Esophagus (tissue), 2 donors: ENCODE measurements around the gene EPHA2. TPM values are rescaled to one million over a fixed set of nuclear protein-coding genes. Genes with fewer than 3 reads are reported as not detected.

Experiments used
- H3K27ac ChIP-seq, 2 donors: one replicate each; pipeline ENCODE4 v1.5.1; 2013; ENCODE audit warnings: low read depth in 2 of 2, mild to moderate bottlenecking in 2 of 2, inconsistent platforms in 1 of 2, low read length in 1 of 2, moderate library complexity in 1 of 2
- H3K27me3 ChIP-seq, 2 donors: one replicate each; pipeline ENCODE4 v1.6.1; 2013; ENCODE audit warnings: low read length in 2 of 2, control low read depth in 1 of 2, mild to moderate bottlenecking in 1 of 2; ENCODE audit not compliant: insufficient read depth in 2 of 2, control insufficient read depth in 1 of 2
- H3K36me3 ChIP-seq, 2 donors: one replicate each; pipeline ENCODE4 v1.6.1; 2013; ENCODE audit warnings: low read length in 1 of 2; ENCODE audit not compliant: control insufficient read depth in 2 of 2, insufficient read depth in 2 of 2
- H3K4me1 ChIP-seq, 2 donors: one replicate each; pipeline ENCODE4 v1.6.1; 2013; ENCODE audit warnings: low read length in 1 of 2; ENCODE audit not compliant: control insufficient read depth in 2 of 2, insufficient read depth in 2 of 2
- H3K4me3 ChIP-seq, 2 donors: one replicate each; pipeline ENCODE4 v1.5.1; 2013; ENCODE audit warnings: low read length in 2 of 2, mild to moderate bottlenecking in 2 of 2, low read depth in 1 of 2, moderate library complexity in 1 of 2
- H3K9me3 ChIP-seq, 2 donors: one replicate each; pipeline ENCODE4 v1.6.1; 2013; ENCODE audit warnings: mild to moderate bottlenecking in 2 of 2, low read depth in 1 of 2, low read length in 1 of 2, moderate library complexity in 1 of 2; ENCODE audit not compliant: control insufficient read depth in 2 of 2, insufficient read depth in 1 of 2
- WGBS, 2 donors: extraction: QIAGEN DNeasy Blood & Tissue Kit; methylation state at CpG; one replicate each; pipeline ENCODE4 v1.1.7; 2013; 5-methylcytosine and 5-hydroxymethylcytosine counted together
- polyA plus RNA-seq, 2 donors: library from polyadenylated mRNA; stranded (reverse); fragments of 200-250 nt; gene quantifications; one replicate each; pipeline ENCODE4 v1.2.3, GENCODE V29; 2013
- donor health status: healthy with polysubstance abuse.
- donor health status: Bipolar disorder and iron deficiency.

The EPHA2 gene
- polyA plus RNA-seq, result 100 to 1,000 TPM; 111 to 133 TPM

DNA sequence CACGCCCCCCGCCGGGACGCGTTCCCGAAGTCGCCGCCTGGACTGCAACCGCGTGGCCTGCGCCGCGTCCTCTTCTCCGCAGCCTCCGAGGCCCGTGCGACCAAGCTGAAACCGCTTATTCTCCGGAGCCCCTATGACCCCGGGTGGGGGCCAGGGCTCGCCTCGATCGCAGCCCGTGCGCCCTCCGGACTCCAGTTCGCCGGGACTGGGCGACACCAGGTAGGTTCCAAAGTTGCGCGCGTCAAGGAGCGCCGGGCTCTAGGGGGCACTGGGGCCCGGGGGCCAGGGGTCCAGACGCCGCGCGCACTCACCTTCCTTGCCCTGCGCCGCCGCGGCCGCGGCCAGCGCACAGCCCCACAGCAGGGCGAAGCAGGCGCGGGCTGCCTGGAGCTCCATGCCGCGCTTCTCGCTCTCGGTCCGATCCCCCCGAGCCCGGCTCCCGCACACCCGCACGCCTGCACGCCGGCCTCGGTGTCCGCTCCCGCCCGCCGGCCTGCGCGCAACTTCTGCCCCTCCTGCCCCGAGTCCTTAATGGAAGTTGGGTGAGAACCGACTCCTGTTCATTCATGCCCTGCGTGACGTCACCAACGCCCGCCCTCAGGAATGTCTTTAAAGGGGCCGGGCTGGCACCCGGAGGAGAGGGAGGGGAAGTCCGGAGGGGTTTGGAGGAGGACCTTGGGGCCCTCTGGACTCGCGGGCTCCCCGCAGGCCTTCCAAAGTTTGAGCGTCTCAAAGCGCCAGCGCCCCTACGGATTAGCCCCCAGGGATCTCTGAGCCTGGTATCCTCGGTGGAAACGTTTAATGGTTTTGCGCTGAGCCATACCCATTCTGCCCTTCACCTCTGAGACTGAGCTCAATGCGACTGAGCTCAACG, at the start of gene EPHA2:
TSS of gene EPHA2 (minus strand) at position 533 of the 874 bp plus-strand sequence. CDS start at position 396, 137 bp downstream.
- Histone ChIP-seq H3K9me3 (no peaks in the 10 kb centered on the region), H3K36me3 (peaks cover 0 to 6% of the 10 kb centered on the region in 2 donors), H3K4me3 (peak within 1 kb of the TSS; percentile 72 to 83), H3K4me1 (peaks cover 8 to 17% of the 10 kb centered on the region in 2 donors), H3K27me3 (no peaks in the 10 kb centered on the region), H3K27ac (peak within 1 kb of the TSS; percentile 88 to 94)
- WGBS, 2 donors, result 4 to 7% methylated on average over 75 to 89 of the region's 89 CpGs

DNA sequence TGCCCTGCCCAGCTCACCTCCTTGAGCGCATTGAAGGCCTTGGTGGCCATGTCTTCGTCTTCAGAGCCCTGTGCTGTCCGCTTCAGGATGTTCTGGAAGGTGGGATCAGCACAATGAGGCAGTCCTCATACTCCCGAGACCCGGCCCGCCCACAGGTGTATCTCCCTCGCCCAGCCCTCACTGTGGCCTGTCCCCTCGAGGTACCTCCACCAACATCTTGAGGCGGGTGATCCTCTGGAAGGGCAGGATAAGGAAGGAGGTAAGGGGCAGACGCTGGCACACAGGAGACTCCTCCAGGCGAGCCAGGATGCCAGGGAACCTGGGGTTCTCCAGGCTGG, 49.4 kb upstream of the EPHA2 start:
- Histone ChIP-seq H3K27me3 (no peaks in the 10 kb centered on the region), H3K9me3 (peaks cover 0 to 2% of the 10 kb centered on the region in 2 donors), H3K4me1 (peaks cover 3 to 29% of the 10 kb centered on the region in 2 donors), H3K36me3 (peaks cover 0 to 11% of the 10 kb centered on the region in 2 donors), H3K4me3 (no peak overlapping the region), H3K27ac (peak overlapping the region in 1 of 2 donors; percentile 25)
- WGBS, 2 donors, result 88 to 95% methylated on average over 11 of the region's 11 CpGs

DNA sequence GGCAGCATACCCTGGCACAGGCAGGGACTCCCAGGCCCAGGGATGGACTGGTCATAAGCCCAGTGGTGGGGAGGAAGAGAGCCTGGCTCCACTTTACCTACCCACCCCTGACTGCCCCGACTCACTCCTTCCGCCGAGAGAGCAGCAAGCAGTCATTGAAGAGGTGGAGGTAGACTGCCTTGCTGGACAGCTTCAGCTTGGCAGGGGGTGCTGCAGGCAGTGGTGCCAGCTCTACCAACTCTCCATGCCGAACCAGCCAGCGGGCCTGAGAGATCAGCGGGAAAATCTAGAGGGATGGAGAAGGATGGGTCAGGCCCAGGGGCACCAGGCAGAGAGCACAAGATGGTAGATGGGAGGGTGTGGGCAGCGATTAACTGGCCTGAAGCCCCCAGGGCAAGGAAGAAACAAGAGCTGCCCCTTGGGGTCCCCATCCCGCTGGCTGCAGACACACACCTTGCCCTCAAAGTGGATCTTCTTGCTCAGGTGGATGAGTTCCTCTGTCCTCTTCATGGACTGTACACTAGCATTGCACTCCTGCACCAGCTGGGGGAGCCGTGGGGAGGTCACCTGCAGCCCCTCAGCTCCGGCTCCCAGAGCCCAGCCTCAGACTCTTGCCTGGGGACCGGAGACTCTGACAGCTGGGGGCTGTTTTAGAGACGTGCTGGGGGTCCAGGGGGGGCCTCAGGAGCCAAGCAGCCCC, 48.9 kb upstream of the EPHA2 start:
- Histone ChIP-seq H3K27ac (peak overlapping the region in 1 of 2 donors; percentile 25), H3K36me3 (peaks cover 0 to 11% of the 10 kb centered on the region in 2 donors)
- WGBS, 2 donors, result 84 to 85% methylated on average over 12 of the region's 12 CpGs

DNA sequence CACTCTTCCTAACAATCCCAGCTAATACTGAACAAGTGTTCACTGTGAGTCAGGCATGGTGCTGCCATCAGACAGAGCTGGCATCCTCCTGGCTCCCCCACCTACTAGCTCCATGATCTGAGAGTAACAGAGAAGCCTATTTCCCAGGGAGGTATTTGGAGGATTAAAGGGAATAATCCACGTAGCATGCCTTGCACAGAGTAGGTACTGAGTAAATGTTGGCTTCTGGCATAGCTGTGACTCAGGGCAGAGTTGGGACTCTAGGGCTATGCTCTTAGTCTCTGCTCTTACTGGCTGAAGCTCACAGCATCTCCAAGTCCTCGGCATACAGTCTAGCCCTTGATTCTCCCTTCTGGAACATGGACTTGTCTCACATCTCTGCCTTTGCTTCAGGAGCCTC, 48.3 kb upstream of the EPHA2 start:
- 86 to 87% methylated on average over 2 of the region's 2 CpGs for WGBS, 2 donors
- Histone ChIP-seq H3K36me3 (peaks cover 0 to 13% of the 10 kb centered on the region in 2 donors), H3K9me3 (peaks cover 0 to 2% of the 10 kb centered on the region in 2 donors), H3K4me3 (no peak overlapping the region), H3K4me1 (peaks cover 3 to 26% of the 10 kb centered on the region in 2 donors), H3K27ac (no peak overlapping the region), H3K27me3 (no peaks in the 10 kb centered on the region)

More for the DNA sequence above, 48.9 kb upstream of the EPHA2 start:
- Histone ChIP-seq H3K4me3 (no peak overlapping the region), H3K4me1 (peaks cover 3 to 27% of the 10 kb centered on the region in 2 donors), H3K27me3 (no peaks in the 10 kb centered on the region), H3K9me3 (peaks cover 0 to 2% of the 10 kb centered on the region in 2 donors)

DNA sequence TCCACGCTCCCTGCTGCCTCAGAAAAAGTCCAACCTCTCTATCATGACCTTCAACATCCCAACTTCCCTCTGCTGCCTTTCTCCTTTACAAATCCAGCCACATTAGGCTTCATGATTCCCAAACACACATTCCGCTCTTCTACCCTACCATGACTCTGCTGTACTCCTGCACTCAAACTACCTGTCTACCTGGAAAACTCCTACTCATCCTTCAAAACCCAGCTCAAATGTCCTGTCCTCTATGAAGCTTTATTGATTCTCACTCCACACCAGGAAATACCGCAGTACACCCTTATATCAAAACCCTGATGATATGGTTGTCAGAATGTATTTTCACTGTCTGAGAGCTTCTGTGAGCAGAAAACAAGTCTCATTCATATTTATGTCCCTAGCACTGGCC, 47.7 kb upstream of the EPHA2 start:
- Histone ChIP-seq H3K9me3 (peaks cover 0 to 2% of the 10 kb centered on the region in 2 donors), H3K4me3 (no peak overlapping the region), H3K27ac (no peak overlapping the region), H3K4me1 (peaks cover 3 to 24% of the 10 kb centered on the region in 2 donors), H3K27me3 (no peaks in the 10 kb centered on the region), H3K36me3 (peaks cover 0 to 19% of the 10 kb centered on the region in 2 donors)
- 49 to 51% methylated on average over 3 of the region's 3 CpGs for WGBS, 2 donors

DNA sequence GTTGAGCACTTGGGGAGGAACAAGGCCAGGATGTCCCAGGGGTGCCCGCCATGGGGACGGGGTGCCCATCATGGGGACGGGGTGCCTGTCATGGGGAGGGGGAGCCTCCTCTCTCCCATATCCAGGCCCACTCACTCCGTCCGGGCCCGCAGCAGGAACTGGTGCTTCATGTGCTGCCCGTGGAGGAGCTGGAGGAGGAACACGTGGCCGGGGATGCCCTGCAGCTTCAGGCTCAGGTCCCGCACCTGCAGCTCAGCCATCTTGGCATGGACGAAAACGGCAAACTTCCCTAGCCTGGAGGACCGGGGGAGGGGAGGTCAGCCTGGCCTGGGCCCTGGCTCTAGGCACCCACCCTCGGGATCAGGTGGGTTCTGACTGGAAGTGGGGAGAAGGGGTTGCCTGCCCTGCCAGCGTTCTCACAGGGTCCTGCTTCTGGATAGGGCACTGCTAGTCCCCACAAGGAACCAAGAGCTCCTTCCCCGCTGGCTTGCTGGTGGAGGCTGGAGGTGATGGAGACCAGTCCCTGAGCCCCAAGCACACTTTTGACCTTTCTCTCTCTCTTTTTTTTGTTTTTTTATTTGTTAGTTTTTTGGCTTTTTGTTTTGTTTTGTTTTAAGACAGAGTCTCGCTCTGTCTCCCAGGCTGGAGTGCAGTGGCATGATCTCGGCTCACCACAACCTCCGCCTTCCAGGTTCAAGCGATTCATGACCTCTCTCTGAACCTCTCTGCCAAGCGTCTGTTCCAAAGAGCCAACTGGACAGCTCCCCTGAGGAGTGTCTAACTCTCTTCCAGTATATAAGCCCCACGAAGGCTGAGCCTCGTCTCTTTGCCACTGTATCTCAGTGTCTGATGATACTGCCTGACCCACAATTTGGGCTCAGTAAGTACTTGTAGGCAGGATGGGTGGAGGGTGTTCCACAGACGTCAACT, 46.7 kb upstream of the EPHA2 start:
- peaks cover 0 to 24% of the 10 kb centered on the region in 2 donors for H3K36me3 ChIP-seq
- no peak overlapping the region for H3K4me3 ChIP-seq
- WGBS, 2 donors, result 87 to 88% methylated on average over 24 of the region's 24 CpGs
- peaks cover 3 to 17% of the 10 kb centered on the region in 2 donors for H3K4me1 ChIP-seq
- peaks cover 0 to 2% of the 10 kb centered on the region in 2 donors for H3K9me3 ChIP-seq
- no peaks in the 10 kb centered on the region for H3K27me3 ChIP-seq
- no peak overlapping the region for H3K27ac ChIP-seq

DNA sequence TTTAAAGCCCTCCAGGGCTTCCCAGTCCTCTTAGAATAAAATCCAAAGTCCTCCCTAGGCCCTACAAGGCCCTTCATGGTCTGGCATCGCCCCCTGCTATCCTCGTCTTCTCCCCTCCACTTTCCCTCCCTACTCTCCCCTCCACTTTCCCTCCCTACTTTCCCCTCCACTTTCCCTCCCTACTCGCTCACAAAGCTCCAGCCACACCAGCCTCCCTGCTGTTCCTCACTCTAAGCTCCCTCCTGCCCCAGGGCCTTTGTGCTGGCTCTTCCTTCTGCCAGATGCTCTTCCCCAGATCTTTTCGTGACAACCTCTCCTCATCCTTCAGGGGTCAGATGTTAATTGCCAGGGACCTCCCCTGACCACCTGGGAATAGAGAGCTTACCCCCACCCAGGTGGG, 43.8 kb upstream of the EPHA2 start:
- H3K4me3 ChIP-seq, result no peak overlapping the region
- H3K9me3 ChIP-seq, result peaks cover 0 to 2% of the 10 kb centered on the region in 2 donors
- 85 to 87% methylated on average over 4 of the region's 4 CpGs for WGBS, 2 donors
- no peaks in the 10 kb centered on the region for H3K27me3 ChIP-seq
- no peak overlapping the region for H3K27ac ChIP-seq
- H3K36me3 ChIP-seq, result peaks cover 0 to 24% of the 10 kb centered on the region in 2 donors
- H3K4me1 ChIP-seq, result peaks cover 0 to 3% of the 10 kb centered on the region in 2 donors

DNA sequence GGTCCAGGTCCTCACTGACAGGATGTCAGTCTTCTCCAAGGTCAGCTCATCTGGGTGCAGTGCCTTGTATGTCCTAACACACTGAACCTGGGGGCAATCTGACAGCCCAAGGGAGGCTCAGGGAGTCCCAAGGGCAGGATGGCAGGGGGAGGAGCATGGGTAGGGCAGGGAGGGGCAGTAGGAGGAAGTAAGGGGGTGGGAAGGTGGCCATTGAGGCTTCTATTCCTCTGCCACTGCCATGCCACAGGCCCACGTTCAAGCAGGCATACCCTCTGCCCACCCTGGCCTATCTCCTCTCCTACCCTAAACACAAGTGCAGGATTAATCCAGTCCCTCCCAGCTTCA, 43.3 kb upstream of the EPHA2 start:
- Histone ChIP-seq H3K4me3 (no peak overlapping the region), H3K27ac (no peak overlapping the region), H3K4me1 (peaks cover 0 to 3% of the 10 kb centered on the region in 2 donors), H3K36me3 (peaks cover 0 to 24% of the 10 kb centered on the region in 2 donors), H3K9me3 (peaks cover 0 to 2% of the 10 kb centered on the region in 2 donors), H3K27me3 (no peaks in the 10 kb centered on the region)
- WGBS, 2 donors, result 57% methylated on average over 1 of the region's 1 CpG
